IMR-90 (cell line): ENCODE measurements around the gene SECISBP2. TPM values are rescaled to one million over a fixed set of nuclear protein-coding genes. Genes with fewer than 3 reads are reported as not detected.

ENCODE experiments used
- ATAC-seq: fragments of 200-7000 bp; cut with Tn5 transposase; 2 replicates; pipeline ENCODE4 v1.9.1; 2020; ENCODE audit warnings: low read depth, mild to moderate bottlenecking, moderate library complexity
- BruUV-seq: library from RNA; stranded (reverse); fragments of 400-500 nt; replicated peaks from 2 replicates; lab custom pipeline; 2021; lab: Mats Ljungman, UMichigan
- CTCF ChIA-PET: fragments of 300-600 bp; formaldehyde crosslinking; extraction: SDS; loops from one replicate; lab custom pipeline; 2021; ENCODE audit warnings: antibody characterized with exemption; lab: Yijun Ruan, JAX
- POLR2A ChIA-PET: fragments of 300-600 bp; sonication (Branson Sonifier 250); formaldehyde crosslinking; loops from one replicate; lab custom pipeline; 2022; ENCODE audit warnings: antibody characterized with exemption; ENCODE audit not compliant: unreplicated experiment; lab: Charles Lee
- DNase-seq: peaks from one replicate; pipeline ENCODE4 v3.0.0; 2013
- H2AFZ ChIP-seq: replicated peaks from 2 replicates; pipeline ENCODE3; 2013; ENCODE audit warnings: low read length, mild to moderate bottlenecking; ENCODE audit not compliant: poor library complexity
- H2AK5ac ChIP-seq: 2 replicates; pipeline ENCODE4 v1.6.1; 2013; ENCODE audit warnings: low read depth, low read length, inconsistent platforms
- H2AK9ac ChIP-seq: replicated peaks from 2 replicates; pipeline ENCODE3; 2013; ENCODE audit warnings: mild to moderate bottlenecking, low read depth, low read length, moderate library complexity; ENCODE audit not compliant: poor library complexity
- H2BK120ac ChIP-seq: 2 replicates; pipeline ENCODE4 v1.6.1; 2013; ENCODE audit warnings: low read depth, low read length, inconsistent platforms
- H2BK15ac ChIP-seq: 3 replicates; pipeline ENCODE4 v1.6.1; 2013; ENCODE audit warnings: low read depth, low read length, inconsistent platforms
- H2BK20ac ChIP-seq: 2 replicates; pipeline ENCODE4 v1.6.1; 2013; ENCODE audit warnings: low read depth, mild to moderate bottlenecking, inconsistent platforms, low read length, moderate library complexity
- H2BK5ac ChIP-seq: 2 replicates; pipeline ENCODE4 v1.6.1; 2013; ENCODE audit warnings: mild to moderate bottlenecking, low read depth, low read length, inconsistent platforms; ENCODE audit not compliant: poor library complexity, severe bottlenecking
- H3K14ac ChIP-seq: replicated peaks from 2 replicates; pipeline ENCODE4 v1.6.1; 2013; ENCODE audit warnings: low read depth, low read length, inconsistent platforms
- H3K18ac ChIP-seq: 2 replicates; pipeline ENCODE4 v1.6.1; 2013; ENCODE audit warnings: low read depth, low read length, control low read depth
- H3K23ac ChIP-seq: 2 replicates; pipeline ENCODE4 v1.6.1; 2013; ENCODE audit warnings: low read depth, low read length, inconsistent platforms
- H3K27ac ChIP-seq: 2 replicates; pipeline ENCODE4 v1.5.1; 2013; ENCODE audit warnings: mild to moderate bottlenecking, control low read depth, low read length; ENCODE audit not compliant: insufficient read depth
- H3K27me3 ChIP-seq: 2 replicates; pipeline ENCODE4 v1.6.1; 2013; ENCODE audit warnings: low read length; ENCODE audit not compliant: control insufficient read depth, insufficient read depth
- H3K36me3 ChIP-seq: 2 replicates; pipeline ENCODE4 v1.6.1; 2013; ENCODE audit warnings: low read length, mixed read lengths; ENCODE audit not compliant: control insufficient read depth, insufficient read depth
- H3K4ac ChIP-seq: 2 replicates; pipeline ENCODE4 v1.6.1; 2013; ENCODE audit warnings: low read depth, low read length, inconsistent platforms
- H3K4me1 ChIP-seq: 2 replicates; pipeline ENCODE4 v1.6.1; 2013; ENCODE audit warnings: low read length, mixed read lengths; ENCODE audit not compliant: control insufficient read depth, insufficient read depth
- H3K4me2 ChIP-seq: 2 replicates; pipeline ENCODE4 v1.6.1; 2013; ENCODE audit warnings: low read depth, mild to moderate bottlenecking, control low read depth, low read length, moderate library complexity
- H3K4me3 ChIP-seq: 2 replicates; pipeline ENCODE4 v1.5.1; 2013; ENCODE audit warnings: low read depth, mild to moderate bottlenecking, control low read depth, low read length, moderate library complexity; ENCODE audit not compliant: insufficient read depth
- H3K56ac ChIP-seq: 2 replicates; pipeline ENCODE4 v1.6.1; 2013; ENCODE audit warnings: low read length, inconsistent platforms; ENCODE audit not compliant: insufficient read depth; ENCODE audit errors: extremely low read depth
- H3K79me1 ChIP-seq, 2 experiments: 2 replicates each; pipeline ENCODE4 v1.6.1; 2013; ENCODE audit warnings: low read length in 2 of 2, inconsistent platforms in 1 of 2, low read depth in 1 of 2
- H3K9ac ChIP-seq: 2 replicates; pipeline ENCODE4 v1.6.1; 2013; ENCODE audit warnings: low read depth, low read length, control low read depth
- H3K9me1 ChIP-seq: 2 replicates; pipeline ENCODE4 v1.6.1; 2013; ENCODE audit warnings: low read length, inconsistent platforms; ENCODE audit not compliant: insufficient read depth
- H3K9me3 ChIP-seq: 2 replicates; pipeline ENCODE4 v1.6.1; 2013; ENCODE audit warnings: low read length; ENCODE audit not compliant: control insufficient read depth, insufficient read depth
- H4K20me1 ChIP-seq: 2 replicates; pipeline ENCODE4 v1.6.1; 2013; ENCODE audit warnings: low read length, inconsistent platforms; ENCODE audit not compliant: insufficient read depth
- H4K5ac ChIP-seq: 2 replicates; pipeline ENCODE4 v1.6.1; 2013; ENCODE audit warnings: mild to moderate bottlenecking, low read depth, low read length, control low read depth
- H4K8ac ChIP-seq, 2 experiments: 2 replicates each; pipeline ENCODE4 v1.6.1; 2013; ENCODE audit warnings: low read depth in 2 of 2, low read length in 2 of 2, control low read depth in 1 of 2, inconsistent platforms in 1 of 2
- H4K91ac ChIP-seq: 2 replicates; pipeline ENCODE4 v1.6.1; 2013; ENCODE audit warnings: low read depth, low read length, inconsistent platforms; ENCODE audit not compliant: insufficient read depth
- BHLHE40 ChIP-seq: fragments of 150-350 bp; IDR thresholded peaks from 2 replicates; pipeline ENCODE4 v1.6.1; 2016; ENCODE audit warnings: mild to moderate bottlenecking, low read depth, low read length
- ELK1 ChIP-seq: fragments of 150-350 bp; IDR thresholded peaks from 2 replicates; pipeline ENCODE4 v1.6.1; 2016; ENCODE audit warnings: low read depth, mild to moderate bottlenecking, low read length, moderate library complexity, borderline replicate concordance
- FOS ChIP-seq: fragments of 150-350 bp; IDR thresholded peaks from 2 replicates; pipeline ENCODE4 v1.6.1; 2016; ENCODE audit warnings: low read depth, low read length
- NFE2L2 ChIP-seq: fragments of 150-350 bp; IDR thresholded peaks from 2 replicates; pipeline ENCODE4 v1.6.1; 2016; ENCODE audit warnings: low read depth, mild to moderate bottlenecking, low read length
- POLR2A ChIP-seq: IDR thresholded peaks from 2 replicates; pipeline ENCODE4 v1.6.1; 2012; ENCODE audit warnings: mild to moderate bottlenecking, low read depth, low read length
- RCOR1 ChIP-seq: IDR thresholded peaks from 2 replicates; pipeline ENCODE4 v1.6.1; 2012; ENCODE audit warnings: mild to moderate bottlenecking, low read length, improper control_type of control experiment; ENCODE audit not compliant: insufficient replicate concordance
- USF2 ChIP-seq: fragments of 150-350 bp; IDR thresholded peaks from 2 replicates; pipeline ENCODE4 v1.6.1; 2017; ENCODE audit warnings: mild to moderate bottlenecking, antibody characterized with exemption, low read length, low read depth
- WGBS, 2 experiments: methylation state at CpG; one replicate each; pipeline versions ENCODE4 v1.1.5 to v1.1.7; 2013; ENCODE audit warnings: missing lambda C conversion rate in 2 of 2; ENCODE audit not compliant: insufficient read length in 1 of 2; ENCODE audit errors: extremely low coverage in 2 of 2; 5-methylcytosine and 5-hydroxymethylcytosine counted together
- dilution Hi-C: fragments of 300-500 bp; cut with HindIII; formaldehyde crosslinking; loops from one replicate; pipeline ENCODE4 v1.14.3; 2018; ENCODE audit warnings: low sequenced_read_pairs; ENCODE audit not compliant: unreplicated experiment
- in situ Hi-C: fragments of 300-500 bp; cut with MboI; formaldehyde crosslinking; loops from 3 replicates; pipeline ENCODE4 v1.14.3; 2019; ENCODE audit warnings: low sequenced_read_pairs, inconsistent platforms, mixed read lengths
- intact Hi-C: fragments of 100-400 bp; cut with micrococcal nuclease; formaldehyde crosslinking; loops from 2 replicates; pipeline ENCODE4 v1.10.0; 2022
- polyA plus RNA-seq, 3 experiments: library from polyadenylated mRNA; depleted of rRNA; stranded (reverse); fragments of >200 nt; gene quantifications; 2 replicates each; pipeline ENCODE4 v1.2.3, GENCODE V29; 2012; ENCODE audit warnings: low replicate concordance in 1 of 3
- total RNA-seq: library from RNA; depleted of rRNA; stranded (reverse); fragments of >200 nt; gene quantifications from 2 replicates; pipeline ENCODE4 v1.2.3, GENCODE V29; 2012

Gene SECISBP2
- total and polyA plus RNA-seq, 2 of the 4 experiments (the other 2 are of a cell fraction): 16.4 to 18.8 TPM

- DNase-seq (no peak), ATAC-seq (no peak)
- no peaks in the 10 kb centered on the region for H3K79me1 ChIP-seq
- no peak overlapping the region for H4K91ac ChIP-seq
- dilution Hi-C loops (no loop called here), in situ Hi-C loops (no loop called here), intact Hi-C loops (no loop called here)
- 100% methylated on average over 3 of the region's 11 CpGs; no CpG with 5 or more reads in 1 of the 2 experiments for WGBS, 2 experiments
- H3K4ac ChIP-seq: no peak overlapping the region
- no peak overlapping the region for H3K18ac ChIP-seq
- POLR2A ChIA-PET: no interaction called here
- H3K14ac ChIP-seq: no peak overlapping the region
- no peak overlapping the region for H4K8ac ChIP-seq
- BruUV-seq: no TSS peak
- H3K4me1 ChIP-seq: no peaks in the 10 kb centered on the region
- no peak overlapping the region for H2AFZ ChIP-seq
- H3K9me3 ChIP-seq: peaks cover 5% of the 10 kb centered on the region
- no peaks in the 10 kb centered on the region for H3K9me1 ChIP-seq
- H2BK5ac ChIP-seq: no peak overlapping the region
- no peaks in the 10 kb centered on the region for H4K20me1 ChIP-seq
- H2AK9ac ChIP-seq: no peak overlapping the region
- H3K4me3 ChIP-seq: no peak overlapping the region
- no peak overlapping the region for H3K27ac ChIP-seq
- H2BK20ac ChIP-seq: no peak overlapping the region
- H3K23ac ChIP-seq: no peak overlapping the region
- H3K4me2 ChIP-seq: no peak overlapping the region
- H3K56ac ChIP-seq: no peak overlapping the region
- H2BK120ac ChIP-seq: no peak overlapping the region
- no peak overlapping the region for H3K9ac ChIP-seq
- no peak overlapping the region for H2AK5ac ChIP-seq
- H2BK15ac ChIP-seq: no peak overlapping the region
- peaks cover 10% of the 10 kb centered on the region for H3K36me3 ChIP-seq
- CTCF ChIA-PET: no interaction called here
- H3K27me3 ChIP-seq: no peaks in the 10 kb centered on the region
- no peak overlapping the region for H4K5ac ChIP-seq
- TF ChIP-seq BHLHE40: no peak
- TF ChIP-seq RCOR1: no peak
- TF ChIP-seq ELK1: no peak
- no peak for TF ChIP-seq USF2
- TF ChIP-seq FOS: no peak
- no peak for TF ChIP-seq POLR2A
- no peak for TF ChIP-seq NFE2L2
Observed at GRCh38 chr9:89404074-89404473, 85.8 kb downstream of the SECISBP2 start.
